Activated CD8-positive, alpha-beta memory T cell treated with anti-CD3 and anti-CD28 coated beads, Interleukin-2, amount 50 U/mL, for 1 hour (primary cell): ENCODE data around the gene INPP5A.
"Not testable (repeated sequence)": the region's sequence is repeated elsewhere in the genome, so short reads cannot be mapped to it uniquely, and the experiment has no call there.

Experiments used
- DNase-seq: peaks from one replicate; pipeline ENCODE4 v3.0.0-alpha.2; 2020; ENCODE audit errors: extremely low read depth

The INPP5A gene

GRCh38 chr10:132537684-132538001 lies at the start of gene INPP5A:
TSS of gene INPP5A (plus strand) at chr10:132537787. CDS start at chr10:132538097, 310 bp downstream.
- DNase-seq = no peak

GRCh38 chr10:132488231-132488821 lies 49.3 kb upstream of the INPP5A start:
- DNase-seq = no peak

- no peak for DNase-seq
These were observed 48.4 kb upstream of the INPP5A start for GRCh38 chr10:132489053-132489703.

- no peak for DNase-seq
These were observed 47.7 kb upstream of the INPP5A start for GRCh38 chr10:132489704-132490534.

- not testable (repeated sequence) for DNase-seq
These were observed 46.1 kb upstream of the INPP5A start for GRCh38 chr10:132491534-132491933.

- no peak for DNase-seq
These were observed 45.1 kb upstream of the INPP5A start for GRCh38 chr10:132492323-132493025.

GRCh38 chr10:132493246-132493755 lies 44.3 kb upstream of the INPP5A start:
- no peak for DNase-seq

GRCh38 chr10:132493756-132494290 lies 43.8 kb upstream of the INPP5A start:
- DNase-seq = no peak

GRCh38 chr10:132494866-132495630 lies 42.5 kb upstream of the INPP5A start:
- no peak for DNase-seq

- DNase-seq = no peak
These were observed 41.1 kb upstream of the INPP5A start for GRCh38 chr10:132496360-132497062.

GRCh38 chr10:132497063-132497680 lies 40.4 kb upstream of the INPP5A start:
- DNase-seq = no peak

GRCh38 chr10:132497861-132498561 lies 39.6 kb upstream of the INPP5A start:
- no peak for DNase-seq

- DNase-seq = no peak
These were observed 38.8 kb upstream of the INPP5A start for GRCh38 chr10:132498562-132499366.

- DNase-seq = no peak
These were observed 38.3 kb upstream of the INPP5A start for GRCh38 chr10:132499367-132499685.

- no peak for DNase-seq
These were observed 36.7 kb upstream of the INPP5A start for GRCh38 chr10:132500781-132501415.

GRCh38 chr10:132502544-132503300 lies 34.9 kb upstream of the INPP5A start:
- DNase-seq = no peak
